DMS153 treated with DMSO at 0.1 percent for 48 hours (cell line): ENCODE measurements around the gene TMEM250.
A peak's percentile ranks its signal among the peaks of the same experiment; 100 is the strongest.

Experiments used
- DNase-seq: peaks from one replicate; lab custom pipeline; 2025; ENCODE audit not compliant: unreplicated experiment; lab: John Stamatoyannopoulos, UW

The TMEM250 gene

GRCh38 chr9:136147890-136148714 is 29.4 kb upstream of the TMEM250 start:
- no peak for DNase-seq

DNA sequence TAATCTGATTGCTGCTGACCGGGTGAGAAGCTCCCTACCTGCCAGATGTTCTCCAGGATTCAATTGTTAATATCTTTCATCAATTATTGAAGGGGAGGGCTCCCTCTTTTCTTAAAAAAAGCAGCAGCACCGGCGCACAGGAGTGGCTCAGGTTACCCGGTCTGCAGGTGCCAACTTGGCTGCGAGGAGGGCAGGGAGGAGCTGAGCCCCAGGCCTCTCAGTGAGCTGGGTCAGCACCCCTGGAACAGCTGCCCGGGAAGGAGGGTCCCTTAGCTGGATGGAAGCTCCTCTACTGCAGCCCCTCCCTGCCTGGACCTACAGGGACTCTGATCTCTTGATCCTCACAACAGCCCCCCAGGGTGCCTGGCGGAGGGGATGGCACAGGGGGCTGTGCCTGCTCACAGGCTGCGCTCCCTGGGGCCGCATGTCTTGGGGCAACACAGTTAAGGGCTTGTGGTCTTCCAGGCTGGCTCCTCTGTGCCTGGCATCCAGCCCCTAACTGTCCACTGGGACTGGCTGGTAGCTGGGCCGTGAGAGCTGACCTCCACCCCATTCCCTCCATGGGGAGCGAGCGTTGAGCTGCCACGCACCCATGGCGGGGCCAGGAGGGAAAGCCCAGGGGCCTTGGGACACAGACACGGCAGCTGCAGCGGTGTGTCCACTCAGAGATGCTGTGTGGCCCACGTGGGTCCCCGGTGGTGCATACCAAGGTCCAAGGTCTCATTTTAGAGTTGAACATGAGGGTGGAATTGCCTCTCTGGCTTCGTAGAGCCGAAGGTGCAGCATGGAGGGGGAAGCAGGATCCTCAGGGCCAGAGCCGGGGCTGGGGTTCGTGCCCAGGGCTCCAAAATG is 28.6 kb upstream of the TMEM250 start:
- no peak for DNase-seq

DNA sequence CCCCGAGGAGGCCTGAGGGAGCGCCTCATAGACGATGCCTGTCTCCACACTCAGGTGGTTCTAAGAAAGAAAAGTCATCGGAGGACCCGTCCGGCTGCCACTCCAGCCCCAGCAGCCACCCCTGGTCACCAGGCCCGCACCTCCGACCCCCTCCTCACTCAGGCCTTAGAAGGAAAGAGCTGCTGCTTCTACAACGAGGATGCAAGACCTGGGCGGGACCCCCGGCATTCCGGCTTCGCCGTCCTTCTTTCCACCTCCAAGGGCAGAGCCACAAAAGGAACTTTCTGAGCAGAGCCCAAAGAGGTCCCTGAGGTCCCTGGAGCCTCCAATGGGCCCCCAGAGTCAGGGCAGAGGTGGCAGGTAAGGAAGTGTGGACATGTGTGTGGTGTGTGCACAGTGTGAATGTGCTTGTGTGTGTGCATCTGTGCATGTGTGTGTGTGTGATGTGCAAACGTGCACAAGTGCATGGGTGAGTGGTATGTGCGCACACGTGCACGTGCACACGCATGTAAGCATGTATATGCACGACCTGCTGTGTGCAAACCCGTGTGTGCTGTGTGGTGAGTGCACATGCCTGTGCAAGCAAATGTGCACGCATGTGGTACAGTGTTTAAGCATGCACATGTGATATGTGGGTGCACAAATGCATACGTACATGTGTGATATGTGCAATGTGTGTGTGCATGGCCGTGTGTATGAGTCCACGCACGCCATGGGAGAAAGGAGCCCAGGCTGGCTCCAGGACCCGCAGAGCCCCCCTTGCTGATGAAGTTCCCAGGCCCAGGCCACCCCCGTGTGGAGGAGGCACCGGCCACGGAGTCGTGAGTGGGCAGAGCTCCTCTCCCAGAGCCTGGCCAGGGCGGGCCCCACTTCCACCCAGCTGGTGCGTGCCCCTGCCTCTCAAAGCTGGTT is 27.7 kb upstream of the TMEM250 start:
- no peak for DNase-seq

DNA sequence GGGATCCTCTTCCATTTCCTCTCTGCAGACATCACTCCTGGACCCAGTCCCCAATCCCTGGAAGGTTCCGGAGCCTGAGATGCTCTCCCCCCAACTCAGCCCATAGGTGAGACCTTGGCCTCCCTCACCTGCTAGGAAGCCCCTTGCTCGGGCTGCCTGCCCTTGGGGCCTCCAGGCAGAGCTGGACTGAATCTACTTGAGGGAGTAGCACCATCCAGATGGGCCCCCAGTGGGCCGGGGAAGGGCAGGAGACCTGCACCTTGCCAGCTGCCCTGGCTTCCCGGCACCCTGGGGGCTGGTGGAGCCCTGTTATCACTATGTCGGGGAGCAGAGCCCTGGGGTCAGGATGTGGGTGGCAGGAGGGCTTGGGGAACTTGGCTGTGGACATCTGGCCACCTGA is 26.9 kb upstream of the TMEM250 start:
- no peak for DNase-seq

GRCh38 chr9:136144450-136144849 is 25.8 kb upstream of the TMEM250 start:
- no peak for DNase-seq

DNA sequence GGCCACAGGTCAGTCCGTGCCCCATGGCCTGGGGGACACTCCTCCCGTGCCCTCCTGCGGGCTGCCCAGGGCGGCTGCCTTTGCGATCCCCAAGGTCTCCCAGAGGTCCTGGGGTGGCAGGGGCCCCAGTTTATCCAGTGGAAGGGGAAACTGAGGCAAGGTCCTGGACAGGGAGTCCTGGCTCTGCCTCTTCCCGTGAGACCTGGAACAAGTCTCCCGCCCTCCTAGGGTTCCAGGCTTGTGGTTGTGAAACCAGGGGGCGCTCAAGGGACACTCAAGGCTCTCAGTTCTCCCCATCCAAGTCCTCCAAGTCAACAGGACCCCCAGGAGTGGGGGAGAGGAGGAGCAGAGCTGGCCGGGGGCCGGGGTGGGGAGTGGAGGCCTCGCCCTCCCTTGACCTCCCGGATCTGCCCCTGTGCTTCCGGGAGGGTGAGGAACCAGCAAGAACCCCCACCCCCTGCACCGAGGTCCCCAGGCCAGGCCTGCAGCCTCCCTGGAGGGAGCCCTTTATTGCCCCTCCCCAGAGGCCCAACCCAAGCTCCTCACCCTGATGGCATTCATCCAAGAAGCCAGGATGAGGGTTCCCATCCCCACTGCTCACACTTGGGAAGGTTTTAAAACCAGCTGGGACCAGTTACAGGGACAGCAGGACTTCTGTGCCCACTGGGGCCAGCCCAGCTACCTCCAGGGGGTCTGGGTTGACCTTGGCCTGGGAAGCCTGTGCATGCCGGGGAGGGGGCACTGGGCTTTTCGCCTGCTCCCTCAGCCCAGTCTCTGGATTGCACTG is 24.7 kb upstream of the TMEM250 start:
- peak; percentile 16 for DNase-seq

GRCh38 chr9:136142859-136143214 is 24.2 kb upstream of the TMEM250 start:
- DNase-seq: no peak

DNA sequence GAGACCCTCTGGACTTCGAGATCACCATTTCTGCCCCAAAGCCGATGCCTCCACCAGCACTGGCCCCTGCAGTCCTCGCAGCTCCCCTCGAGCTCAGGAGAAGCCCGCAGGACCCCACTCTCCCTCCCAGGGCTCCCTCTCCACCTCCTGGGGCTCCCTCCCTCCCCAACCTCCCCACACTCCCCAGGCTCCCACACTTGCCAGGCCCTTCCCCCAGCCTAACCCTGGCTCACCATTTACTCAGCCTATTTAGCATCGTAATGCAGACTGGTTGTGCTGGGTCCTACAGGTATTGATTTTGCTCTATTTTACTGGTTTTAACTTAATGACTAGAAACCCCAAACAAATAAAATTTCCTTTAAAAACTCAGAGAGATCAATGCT is 23.7 kb upstream of the TMEM250 start:
- DNase-seq: no peak

DNA sequence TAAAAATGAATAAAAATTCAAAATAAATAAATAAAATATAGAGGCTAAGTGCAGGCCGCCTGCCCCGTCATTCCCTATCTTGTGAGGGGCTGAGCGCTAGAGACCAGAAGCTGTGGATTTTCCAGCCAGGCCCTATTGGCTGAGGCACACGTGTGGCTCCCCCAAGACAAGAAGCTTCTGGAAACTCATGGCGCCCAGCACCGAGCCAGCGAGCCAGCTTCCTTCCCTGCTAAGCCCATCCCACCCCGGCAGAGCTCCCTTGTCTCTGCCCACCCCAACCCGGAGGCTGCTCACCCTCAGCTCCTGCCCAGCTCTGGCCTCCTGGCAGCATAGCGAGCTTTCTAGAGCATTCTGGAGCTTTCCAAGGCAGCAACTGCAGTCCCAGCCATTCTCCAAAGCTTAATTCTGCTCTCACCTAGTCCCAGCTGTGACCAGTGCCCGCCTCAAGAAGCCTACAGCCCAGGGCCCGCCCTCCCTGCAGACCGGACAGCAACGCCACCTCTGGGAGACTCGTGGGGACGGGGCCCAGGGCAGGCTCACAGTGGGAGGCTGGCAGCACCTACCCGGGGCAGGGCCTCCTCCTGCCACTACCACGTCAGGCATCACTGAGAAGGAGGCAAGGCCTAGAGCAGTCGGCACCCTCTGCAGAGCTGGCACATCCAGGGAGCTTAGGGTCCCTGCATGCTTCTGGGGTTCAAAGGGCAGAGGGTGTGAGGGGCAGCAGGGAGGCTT is 23.2 kb upstream of the TMEM250 start:
- DNase-seq: no peak

DNA sequence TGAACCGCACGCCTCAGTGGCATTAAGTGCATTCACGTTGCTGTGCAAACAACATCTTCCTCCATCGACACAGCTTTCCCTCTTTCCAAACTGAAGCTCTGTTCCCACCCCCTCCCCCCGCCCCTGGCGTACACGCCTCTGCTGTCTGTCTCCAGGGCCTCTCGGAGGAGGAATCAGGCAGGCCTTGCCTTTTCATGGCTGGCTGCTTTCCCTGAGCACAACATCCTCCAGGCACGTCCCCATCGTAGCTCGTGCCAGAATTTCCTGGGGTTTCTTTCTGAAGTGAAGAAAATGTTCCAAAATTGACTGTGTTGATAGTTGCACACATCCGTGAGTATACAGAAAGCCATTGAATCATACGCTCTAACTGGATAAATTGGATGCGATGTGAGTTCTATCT is 22.3 kb upstream of the TMEM250 start:
- DNase-seq: no peak

GRCh38 chr9:136140046-136140445 is 21.4 kb upstream of the TMEM250 start:
- no peak for DNase-seq

DNA sequence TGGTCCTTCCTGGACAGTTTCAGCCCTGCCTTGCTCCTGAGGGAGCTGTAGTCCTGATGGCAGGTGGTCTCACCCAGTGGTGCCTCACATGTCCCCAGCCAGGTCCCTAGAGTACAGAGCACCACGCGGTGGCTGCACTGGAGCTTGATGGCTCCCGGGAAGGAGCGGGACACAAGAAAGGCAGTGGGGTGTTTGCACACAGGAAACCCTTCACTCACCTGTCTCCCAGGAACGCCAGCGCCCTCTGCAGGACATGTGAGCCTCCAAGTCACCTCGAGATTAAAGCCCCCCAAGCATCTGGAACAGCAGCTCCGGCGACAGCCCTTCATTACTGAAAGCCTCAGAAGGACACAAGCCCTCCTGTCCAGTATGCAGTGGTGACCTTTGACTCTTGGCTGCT is 19.9 kb upstream of the TMEM250 start:
- no peak for DNase-seq

DNA sequence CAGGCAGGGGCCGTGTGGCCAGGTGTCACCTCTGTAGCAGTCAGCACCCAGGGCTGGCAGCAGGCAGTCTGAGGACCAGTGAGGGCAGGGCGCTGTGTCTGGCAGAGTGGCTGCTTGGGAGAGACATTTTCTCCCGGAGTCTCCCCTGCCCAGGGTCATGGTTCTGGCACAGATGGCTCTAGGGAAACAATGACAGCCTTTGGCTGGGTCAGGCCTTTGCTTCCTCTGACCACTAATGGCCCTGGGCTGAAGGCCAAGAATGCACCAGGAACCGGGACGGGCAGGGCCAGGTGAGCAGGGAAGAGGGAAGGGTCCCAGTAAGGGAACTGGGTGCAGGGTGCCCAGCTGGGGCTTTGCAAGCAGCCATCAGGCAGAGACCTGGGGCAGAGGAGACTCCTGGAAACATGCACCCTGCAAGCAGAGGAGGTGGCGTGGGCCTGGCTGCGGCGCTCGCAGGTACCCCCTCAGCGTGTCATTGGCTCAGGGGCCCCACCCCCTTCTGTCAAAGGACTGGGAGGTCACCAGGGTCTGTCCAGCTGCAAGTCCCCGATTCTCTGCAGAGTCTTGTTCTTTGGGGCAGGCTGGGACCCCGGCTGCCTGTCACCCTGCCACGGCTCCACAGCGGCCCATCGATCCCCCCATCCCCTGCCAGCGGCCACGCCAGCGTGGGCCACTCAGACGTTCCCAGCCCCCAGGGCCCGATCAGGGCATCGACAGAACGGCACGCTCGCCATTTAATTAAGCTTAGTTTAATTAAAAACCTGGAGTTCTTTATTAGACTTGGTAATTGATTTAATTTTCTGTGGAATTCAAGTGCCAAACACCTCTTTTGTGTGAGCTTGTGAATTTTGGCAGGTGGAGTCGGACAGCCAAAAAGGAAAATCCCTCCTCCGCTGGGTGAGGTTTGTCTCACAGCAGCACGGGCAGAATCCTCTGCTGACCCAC is 18.9 kb upstream of the TMEM250 start:
- DNase-seq: no peak

DNA sequence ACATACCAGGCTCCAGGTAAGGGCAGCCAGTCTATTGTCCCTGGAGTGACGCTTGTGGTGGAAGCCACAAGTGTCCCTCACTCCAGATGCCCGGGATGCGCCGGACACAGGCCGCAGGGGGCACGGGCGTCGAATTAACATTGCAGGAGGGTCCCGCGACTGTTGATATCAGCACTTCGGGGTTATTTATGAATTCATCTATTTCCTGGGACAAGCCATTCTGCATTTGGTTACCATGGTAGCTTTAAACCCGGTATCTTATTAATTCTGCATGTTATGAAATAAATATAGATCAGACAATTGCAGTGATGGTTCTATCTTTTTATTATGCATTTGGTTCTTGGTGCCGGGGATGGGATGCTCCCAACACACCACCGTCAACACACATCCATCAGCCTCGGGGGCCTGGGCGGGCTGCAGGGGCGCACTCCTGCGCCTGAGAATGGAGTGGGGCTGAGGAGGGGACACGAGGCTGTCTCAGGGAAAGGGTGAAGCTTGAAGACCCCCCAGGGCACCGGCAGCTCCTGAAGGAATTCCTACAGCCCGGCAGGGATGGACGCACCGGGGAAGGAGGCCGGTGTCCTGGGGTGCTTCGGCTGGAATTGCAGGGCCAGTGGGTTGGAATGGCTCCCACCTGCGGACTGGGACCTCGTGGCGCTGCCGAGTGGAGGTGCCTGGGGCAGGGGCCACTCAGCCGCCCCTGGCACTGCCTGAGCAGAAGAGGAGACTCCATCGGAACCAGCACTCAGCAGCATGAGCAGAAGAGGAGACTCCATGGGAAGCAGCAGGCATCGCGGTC is 17.7 kb upstream of the TMEM250 start:
- DNase-seq: no peak

DNA sequence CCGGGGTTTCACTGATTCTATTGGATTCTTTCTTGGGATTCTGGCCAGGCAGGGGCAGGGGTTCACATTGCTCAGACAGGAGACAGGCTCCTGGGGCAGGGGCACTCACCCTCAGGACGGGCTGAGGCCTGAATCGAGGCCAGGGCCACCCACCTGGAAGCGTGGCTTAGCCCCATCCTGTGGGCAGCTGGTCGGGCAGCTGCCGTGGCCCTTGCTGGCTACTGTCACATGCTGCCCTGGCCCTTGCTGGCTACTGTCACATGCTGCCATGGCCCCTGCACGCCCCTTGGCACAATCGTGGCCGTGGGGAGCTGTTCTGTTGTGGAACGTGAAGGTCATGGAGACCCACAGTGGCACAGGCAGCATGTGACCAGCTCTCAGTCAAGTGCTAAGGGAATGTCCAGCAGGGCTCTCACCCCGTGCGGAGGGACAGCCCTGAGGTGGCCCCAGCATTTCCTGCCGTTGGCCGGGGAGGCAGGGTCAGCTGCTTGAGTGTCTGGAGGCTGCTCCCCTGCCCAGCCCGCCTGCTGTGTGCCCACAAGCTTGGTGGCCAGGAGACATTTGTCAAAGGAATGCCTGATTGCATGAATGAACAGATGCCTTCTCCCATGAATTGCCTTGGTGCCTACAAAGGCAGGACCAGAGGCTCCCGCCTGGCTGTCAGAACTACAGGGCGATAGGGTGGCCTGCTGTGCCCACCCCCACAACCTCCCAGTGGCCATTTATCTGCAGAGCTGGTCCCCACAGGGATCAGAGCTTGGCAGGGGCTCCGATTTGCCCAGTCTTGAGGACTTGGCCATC is 16.9 kb upstream of the TMEM250 start:
- DNase-seq: no peak

DNA sequence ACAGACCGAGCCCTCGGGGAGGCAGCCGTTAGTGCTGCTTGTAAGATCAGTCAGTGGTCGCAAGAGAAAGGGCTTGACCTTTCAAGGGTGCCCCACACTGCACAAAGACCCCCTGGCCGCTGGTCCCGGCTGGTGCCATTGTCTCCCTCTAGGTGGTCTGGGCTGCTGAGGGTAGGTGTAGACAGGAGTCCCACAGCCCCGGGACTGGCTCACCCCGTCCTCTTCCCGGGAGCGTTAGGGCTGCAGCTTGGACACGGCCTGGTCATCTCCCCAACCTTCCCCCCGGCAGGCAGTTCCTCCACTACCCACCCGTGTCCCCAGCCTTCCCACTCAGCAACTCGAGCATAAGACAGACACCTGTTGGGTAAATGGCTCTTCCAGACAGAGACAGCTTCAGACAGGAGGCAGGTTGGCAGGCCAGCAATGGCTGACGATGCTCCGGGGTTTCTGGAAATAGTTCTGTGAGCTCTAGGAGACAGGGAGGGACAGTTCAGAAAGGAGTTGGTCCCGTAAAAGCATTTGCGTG is 15.3 kb upstream of the TMEM250 start:
- DNase-seq: no peak
